Endodermal cell (in vitro differentiated cells): ENCODE data around the gene TBC1D9B. TPM values are rescaled to one million over a fixed set of nuclear protein-coding genes. Genes with fewer than 3 reads are reported as not detected.

Source experiments
- DNase-seq: peaks from one replicate; pipeline ENCODE4 v3.0.0-alpha.2; 2017
- H3K27ac ChIP-seq: 2 replicates; pipeline ENCODE4 v1.5.1; 2013; ENCODE audit warnings: mild to moderate bottlenecking, low read depth, low read length, moderate library complexity
- H3K27me3 ChIP-seq: 2 replicates; pipeline ENCODE4 v1.6.1; 2013; ENCODE audit warnings: mild to moderate bottlenecking, low read length, moderate library complexity; ENCODE audit not compliant: insufficient read depth, control insufficient read depth, poor library complexity, severe bottlenecking
- H3K36me3 ChIP-seq: 2 replicates; pipeline ENCODE4 v1.7.0; 2013; ENCODE audit warnings: mild to moderate bottlenecking, low read length, moderate library complexity; ENCODE audit not compliant: control insufficient read depth, insufficient read depth
- H3K4me1 ChIP-seq: one replicate; pipeline ENCODE4 v1.7.0; 2013; ENCODE audit warnings: low read length; ENCODE audit not compliant: control insufficient read depth, insufficient read depth
- H3K4me3 ChIP-seq: 2 replicates; pipeline ENCODE4 v1.5.1; 2013; ENCODE audit warnings: mild to moderate bottlenecking, low read length, moderate library complexity
- H3K9ac ChIP-seq: 2 replicates; pipeline ENCODE4 v1.6.1; 2013; ENCODE audit warnings: mild to moderate bottlenecking, low read length, moderate library complexity; ENCODE audit not compliant: poor library complexity, severe bottlenecking; ENCODE audit errors: extremely low read depth
- H3K9me3 ChIP-seq: 2 replicates; pipeline ENCODE4 v1.6.1; 2013; ENCODE audit warnings: mild to moderate bottlenecking, low read length, moderate library complexity; ENCODE audit not compliant: control insufficient read depth
- H3K27ac Mint-ChIP-seq: 2 replicates; pipeline ENCODE4 v1.8.0; 2020; ENCODE audit warnings: mixed read lengths
- H3K27me3 Mint-ChIP-seq: 2 replicates; pipeline ENCODE4 v1.8.0; 2021; ENCODE audit warnings: mild to moderate bottlenecking, mixed read lengths; ENCODE audit not compliant: insufficient read depth
- H3K36me3 Mint-ChIP-seq: 2 replicates; pipeline ENCODE4 v1.8.0; 2020; ENCODE audit warnings: low read depth, mixed read lengths
- H3K4me1 Mint-ChIP-seq: 2 replicates; pipeline ENCODE4 v1.8.0; 2020; ENCODE audit warnings: mixed read lengths
- H3K4me3 Mint-ChIP-seq: 2 replicates; pipeline ENCODE4 v1.8.0; 2020; ENCODE audit warnings: mild to moderate bottlenecking, moderate library complexity, mixed read lengths
- H3K9me3 Mint-ChIP-seq: 2 replicates; pipeline ENCODE4 v1.8.0; 2020; ENCODE audit warnings: mild to moderate bottlenecking, mixed read lengths
- WGBS, 2 experiments: methylation state at CpG; one replicate each; pipeline versions ENCODE4 v1.1.5 to v1.1.7; 2013; ENCODE audit warnings: missing lambda C conversion rate in 2 of 2, mixed read lengths in 1 of 2; ENCODE audit not compliant: insufficient coverage in 1 of 2, insufficient read length in 1 of 2; 5-methylcytosine and 5-hydroxymethylcytosine counted together
- total RNA-seq, 2 donors: library from RNA; stranded (reverse); fragmentation: NEBNext Ultra II Directional in 1 of 2; extraction: Animal tissue kit (Norgen Biotek cat#: 25700) in 1 of 2; gene quantifications; 2 replicates in 1 of 2; 3 replicates in 1 of 2; pipeline ENCODE4 v1.2.1, GENCODE V29; 2021
- TF ChIP-seq, protein P1 (sequence below): fragments of 200-600 bp; sonication (generic); conservative IDR thresholded peaks from 2 replicates; pipeline ENCODE4 v1.5.0; 2021; ENCODE audit warnings: antibody characterized with exemption, mild to moderate bottlenecking

TBC1D9B gene
- total RNA-seq, 2 donors from 2014 or later, result 118 to 127 TPM

DNA sequence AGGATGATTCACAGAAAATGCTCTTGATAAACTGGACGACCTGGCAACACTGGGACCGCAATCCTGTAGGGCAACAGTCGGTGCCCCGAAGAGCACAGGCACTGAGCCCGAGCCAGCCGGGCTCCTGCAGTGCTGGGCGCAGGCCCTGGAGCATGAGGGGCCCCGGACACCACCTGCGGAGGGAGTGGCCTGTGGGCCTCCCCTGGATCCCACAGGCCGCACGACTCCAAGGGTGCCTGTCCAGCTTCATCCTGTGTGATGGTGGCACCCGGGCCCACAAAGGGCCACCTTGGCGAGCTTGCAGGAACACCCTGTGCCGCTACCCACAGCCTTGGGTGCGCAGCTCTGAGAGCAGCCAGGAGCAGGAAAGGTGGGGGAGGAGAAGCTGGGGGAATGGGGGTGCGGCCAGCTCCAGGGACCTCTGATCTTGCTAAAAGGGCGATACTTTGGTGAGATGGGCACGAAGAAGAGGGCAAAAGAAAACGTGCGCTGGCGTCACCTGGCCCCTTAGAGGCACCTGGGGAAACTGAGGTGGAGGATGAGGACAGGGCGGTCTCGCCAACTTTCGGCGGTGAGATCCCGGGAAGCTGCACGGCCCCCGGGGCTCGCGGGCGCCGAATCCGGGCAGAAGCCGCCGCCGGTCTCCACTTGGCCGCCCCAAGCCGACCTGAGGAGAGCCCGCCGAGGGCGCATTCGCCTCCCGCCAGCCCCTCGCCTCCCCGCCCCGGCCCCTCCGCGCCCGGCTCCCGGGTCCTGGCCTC, 722 bp downstream of the TBC1D9B start:
- H3K9me3 Mint-ChIP-seq, result no peaks in the 10 kb centered on the region
- TF ChIP-seq, protein P1, sequence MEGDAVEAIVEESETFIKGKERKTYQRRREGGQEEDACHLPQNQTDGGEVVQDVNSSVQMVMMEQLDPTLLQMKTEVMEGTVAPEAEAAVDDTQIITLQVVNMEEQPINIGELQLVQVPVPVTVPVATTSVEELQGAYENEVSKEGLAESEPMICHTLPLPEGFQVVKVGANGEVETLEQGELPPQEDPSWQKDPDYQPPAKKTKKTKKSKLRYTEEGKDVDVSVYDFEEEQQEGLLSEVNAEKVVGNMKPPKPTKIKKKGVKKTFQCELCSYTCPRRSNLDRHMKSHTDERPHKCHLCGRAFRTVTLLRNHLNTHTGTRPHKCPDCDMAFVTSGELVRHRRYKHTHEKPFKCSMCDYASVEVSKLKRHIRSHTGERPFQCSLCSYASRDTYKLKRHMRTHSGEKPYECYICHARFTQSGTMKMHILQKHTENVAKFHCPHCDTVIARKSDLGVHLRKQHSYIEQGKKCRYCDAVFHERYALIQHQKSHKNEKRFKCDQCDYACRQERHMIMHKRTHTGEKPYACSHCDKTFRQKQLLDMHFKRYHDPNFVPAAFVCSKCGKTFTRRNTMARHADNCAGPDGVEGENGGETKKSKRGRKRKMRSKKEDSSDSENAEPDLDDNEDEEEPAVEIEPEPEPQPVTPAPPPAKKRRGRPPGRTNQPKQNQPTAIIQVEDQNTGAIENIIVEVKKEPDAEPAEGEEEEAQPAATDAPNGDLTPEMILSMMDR, result no peak

DNA sequence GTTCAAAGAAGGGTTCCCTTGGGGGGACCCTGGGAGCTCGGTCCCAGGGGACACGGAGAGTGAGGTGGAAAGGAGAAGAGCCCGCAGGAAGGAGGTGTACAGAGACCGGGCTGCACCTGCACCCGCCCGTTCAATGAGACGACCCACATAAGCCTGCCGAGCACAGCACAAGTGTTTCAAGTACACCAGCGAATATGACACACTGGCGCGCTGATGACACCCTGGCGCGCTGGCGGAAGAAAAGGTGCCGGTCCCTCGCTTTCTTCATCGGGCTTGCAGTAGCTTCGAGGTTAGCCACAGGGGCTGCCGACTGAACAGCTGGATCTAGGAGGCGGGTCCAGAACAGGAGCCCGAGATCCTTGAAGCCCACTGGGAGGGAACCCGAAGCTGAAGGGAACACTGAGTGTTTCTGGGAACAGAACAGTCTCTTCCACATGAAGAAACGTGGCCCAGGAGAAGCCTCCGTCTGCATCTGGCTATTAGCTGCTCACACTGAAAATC, 1.4 kb downstream of the TBC1D9B start:
- WGBS, 2 experiments, result 94% methylated on average over 23 to 24 of the region's 24 CpGs
- Mint-ChIP-seq H3K4me1 (no peaks in the 10 kb centered on the region), H3K27me3 (no peaks in the 10 kb centered on the region), H3K27ac (peak overlapping the region; percentile 36), H3K9me3 (no peaks in the 10 kb centered on the region), H3K36me3 (peaks cover 29% of the 10 kb centered on the region), H3K4me3 (peak overlapping the region; percentile 76)
- H3K9ac ChIP-seq, result no peak overlapping the region
- H3K4me3 ChIP-seq, result peak overlapping the region; percentile 85
- H3K27me3 ChIP-seq, result no peaks in the 10 kb centered on the region
- peaks cover 24% of the 10 kb centered on the region for H3K36me3 ChIP-seq
- TF ChIP-seq, protein P1, result no peak
- H3K27ac ChIP-seq, result no peak overlapping the region
- no peaks in the 10 kb centered on the region for H3K9me3 ChIP-seq
- DNase-seq, result no peak
- no peaks in the 10 kb centered on the region for H3K4me1 ChIP-seq

More for the DNA sequence above, 722 bp downstream of the TBC1D9B start:
- peaks cover 24% of the 10 kb centered on the region for H3K36me3 ChIP-seq
- Mint-ChIP-seq H3K27me3 (no peaks in the 10 kb centered on the region), H3K36me3 (peaks cover 28% of the 10 kb centered on the region), H3K4me1 (no peaks in the 10 kb centered on the region), H3K27ac (no peak overlapping the region), H3K4me3 (peak overlapping the region; percentile 76)
- peak; percentile 73 for DNase-seq
- H3K9ac ChIP-seq, result peak overlapping the region; percentile 34
- H3K9me3 ChIP-seq, result no peaks in the 10 kb centered on the region
- H3K4me1 ChIP-seq, result no peaks in the 10 kb centered on the region
- peak overlapping the region; percentile 85 for H3K4me3 ChIP-seq
- H3K27me3 ChIP-seq, result no peaks in the 10 kb centered on the region
- 25 to 65% methylated on average over 18 to 50 of the region's 50 CpGs for WGBS, 2 experiments
- H3K27ac ChIP-seq, result no peak overlapping the region

DNA sequence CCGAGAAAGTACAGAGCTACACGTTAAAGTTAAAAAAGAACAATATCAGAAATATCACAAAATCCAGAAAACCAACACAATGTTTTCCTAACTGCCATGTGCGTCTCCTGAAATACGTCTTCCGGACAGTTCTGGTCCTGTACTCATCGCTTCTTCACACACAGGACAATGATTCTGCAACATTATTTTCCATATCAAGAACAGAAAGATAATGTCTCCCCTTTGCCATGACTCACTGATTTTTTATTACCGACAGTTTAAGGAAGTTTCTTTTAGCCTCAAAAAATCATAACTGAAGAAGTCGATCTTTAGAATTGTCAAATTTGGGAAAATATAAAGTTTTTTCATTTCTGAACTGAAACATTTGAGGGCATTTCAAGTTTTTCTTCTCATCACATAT, 2.5 kb downstream of the TBC1D9B start:
- H3K9ac ChIP-seq, result no peak overlapping the region
- Mint-ChIP-seq H3K9me3 (no peaks in the 10 kb centered on the region), H3K27ac (no peak overlapping the region), H3K36me3 (peaks cover 31% of the 10 kb centered on the region), H3K4me1 (no peaks in the 10 kb centered on the region), H3K27me3 (no peaks in the 10 kb centered on the region), H3K4me3 (no peak overlapping the region)
- H3K27ac ChIP-seq, result no peak overlapping the region
- peaks cover 30% of the 10 kb centered on the region for H3K36me3 ChIP-seq
- WGBS, 2 experiments, result 97 to 98% methylated on average over 6 to 8 of the region's 8 CpGs
- H3K4me1 ChIP-seq, result no peaks in the 10 kb centered on the region
- H3K4me3 ChIP-seq, result no peak overlapping the region
- DNase-seq, result no peak
- H3K9me3 ChIP-seq, result no peaks in the 10 kb centered on the region
- no peaks in the 10 kb centered on the region for H3K27me3 ChIP-seq
- TF ChIP-seq, protein P1, result no peak
